NCI-H446 treated with DMSO at 0.1 percent for 48 hours (cell line): Measurements from ENCODE around the gene PRAMEF20.

Source experiments
- DNase-seq: peaks from one replicate; lab custom pipeline; 2025; lab: John Stamatoyannopoulos, UW

PRAMEF20 gene

GRCh38 chr1:13462682-13463081, 52.4 kb downstream of the PRAMEF20 start:
- DNase-seq, result no peak

DNA sequence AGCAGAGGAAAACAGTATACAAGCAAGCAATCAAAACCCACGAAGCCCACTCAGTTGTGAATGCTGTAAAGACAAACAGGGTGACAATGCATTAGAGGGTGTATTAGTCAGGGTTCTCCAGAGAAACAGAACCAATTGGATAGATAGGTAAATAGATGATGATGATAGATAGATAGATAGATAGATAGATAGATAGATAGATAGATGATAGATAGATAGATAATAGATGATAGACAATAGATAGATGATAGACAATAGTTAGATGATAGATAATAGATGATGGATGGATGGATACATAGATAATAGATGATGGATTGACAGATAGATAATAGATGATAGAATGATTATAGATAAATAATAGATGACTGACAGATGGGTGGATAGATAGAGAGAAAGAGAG, 55.3 kb downstream of the PRAMEF20 start:
- DNase-seq, result no peak

DNA sequence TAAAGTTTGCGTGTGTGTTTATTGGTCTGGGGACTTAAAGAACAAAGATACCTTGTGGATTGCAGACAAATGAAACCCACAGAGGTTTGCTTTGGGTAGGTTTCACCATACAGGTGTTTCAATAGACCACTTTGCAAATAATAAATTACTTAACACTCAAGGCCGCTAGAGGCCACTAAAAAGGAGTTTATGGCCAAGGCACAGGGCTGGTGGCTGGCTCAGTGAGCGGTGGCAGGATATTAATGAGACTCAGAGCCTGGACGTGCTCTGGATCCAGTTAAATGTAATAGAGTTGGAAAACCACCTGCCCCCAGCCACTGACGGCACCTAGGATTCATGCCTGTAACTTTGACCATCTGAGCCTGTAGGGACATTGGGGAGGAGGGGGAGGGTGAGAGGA, 59.1 kb downstream of the PRAMEF20 start:
- DNase-seq, result no peak
